Uterus (tissue), 4 donors: Measurements from ENCODE around the gene PTCHD1. TPM values are rescaled to one million over a fixed set of nuclear protein-coding genes. Genes with fewer than 3 reads are reported as not detected.

Experiments used
- DNase-seq, 2 donors: peaks; one replicate each; pipeline ENCODE4 v3.0.0-alpha.2; 2019 to 2020
- H3K27ac ChIP-seq, 2 donors: fragments of 200-600 bp; sonication (generic); 1 replicate in 1 of 2; 2 replicates in 1 of 2; pipeline ENCODE4 v1.5.1; 2016 to 2018
- H3K27me3 ChIP-seq, 2 donors: fragments of 200-600 bp; sonication (generic); one replicate each; pipeline ENCODE4 v1.5.1; 2018 to 2019; ENCODE audit warnings: control low read depth in 1 of 2
- H3K36me3 ChIP-seq, 2 donors: fragments of 200-600 bp; sonication (generic); one replicate each; pipeline ENCODE4 v1.5.1; 2019; ENCODE audit warnings: control low read depth in 1 of 2
- H3K4me1 ChIP-seq, 2 donors: fragments of 200-600 bp; sonication (generic); one replicate each; pipeline ENCODE4 v1.5.1; 2018 to 2019; ENCODE audit warnings: control low read depth in 1 of 2
- H3K4me3 ChIP-seq, 2 donors: fragments of 200-600 bp; sonication (generic); 1 replicate in 1 of 2; 2 replicates in 1 of 2; pipeline ENCODE4 v1.5.1; 2018 to 2019; ENCODE audit warnings: mild to moderate bottlenecking in 1 of 2
- H3K9me3 ChIP-seq, 2 donors: fragments of 200-600 bp; sonication (generic); one replicate each; pipeline ENCODE4 v1.5.1; 2019; ENCODE audit warnings: control low read depth in 1 of 2
- POLR2A ChIP-seq, 2 donors: fragments of 450-650 bp; IDR thresholded peaks; one replicate each; pipeline ENCODE4 v1.6.1; 2016; ENCODE audit warnings: antibody characterized with exemption in 2 of 2, mild to moderate bottlenecking in 1 of 2, moderate library complexity in 1 of 2
- intact Hi-C: fragments of 100-400 bp; cut with DNase I; formaldehyde crosslinking; loops from one replicate; pipeline ENCODE4 v1.15.1; 2023; ENCODE audit warnings: low total_unique reads
- total RNA-seq, 4 donors: library from RNA; depleted of rRNA in 3 of 4; stranded (reverse); fragments of >200 nt in 3 of 4; gene quantifications; one replicate each; pipeline versions ENCODE4 v1.1.0 to v1.2.4, GENCODE V29; 2014 to 2023
- TF ChIP-seq, protein P1 (sequence below), 4 experiments: fragments of 200-600 bp in 2 of 4; fragments of 450-650 bp in 2 of 4; sonication (generic) in 2 of 4; IDR thresholded peaks; one replicate each; pipeline ENCODE4 v1.5.1; 2016 to 2019; ENCODE audit warnings: antibody characterized with exemption in 4 of 4, mild to moderate bottlenecking in 2 of 4, moderate library complexity in 1 of 4
- donor health status: DM: yes; HTN: yes; CAD: no.

The PTCHD1 gene
- total RNA-seq, 4 donors from 2014 or later: 2.9 to 12.6 (median 5.3) TPM

DNA sequence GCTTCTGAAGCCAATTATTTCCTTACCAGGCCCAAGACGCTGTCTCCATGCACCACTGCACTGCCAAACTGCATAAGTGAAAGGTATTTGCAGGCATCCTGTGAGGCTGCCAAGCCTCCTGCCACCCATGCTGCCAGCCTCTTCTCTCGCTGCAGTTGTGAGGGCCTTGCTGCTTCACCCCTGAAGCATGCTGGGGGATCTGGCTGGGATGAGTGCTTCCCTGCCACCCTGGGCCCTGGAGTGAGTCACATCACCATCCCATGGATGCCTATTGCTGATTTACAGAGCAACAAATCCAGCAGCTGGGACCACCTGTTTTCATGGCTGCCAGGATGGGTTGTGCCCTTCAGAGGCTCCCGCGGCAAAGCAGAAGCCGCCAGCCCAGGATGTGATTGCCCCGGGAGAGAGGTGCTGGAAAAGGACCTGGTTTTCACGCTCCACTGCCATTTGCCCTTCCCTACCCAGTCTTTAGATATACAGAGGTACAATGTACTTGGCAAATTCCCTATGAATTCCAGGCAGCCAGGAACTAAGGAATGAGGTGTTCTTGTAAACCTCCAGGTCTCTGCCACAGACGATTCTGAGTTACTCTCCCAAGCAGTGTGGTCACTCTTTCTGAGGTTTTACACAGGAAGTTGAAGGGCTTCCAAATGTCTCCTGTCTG is 41.5 kb upstream of the PTCHD1 start:
- DNase-seq: no peak
- H3K4me3 ChIP-seq: no peak overlapping the region
- H3K27ac ChIP-seq: no peak overlapping the region
- intact Hi-C loops: no loop called here
- TF ChIP-seq, protein P1, sequence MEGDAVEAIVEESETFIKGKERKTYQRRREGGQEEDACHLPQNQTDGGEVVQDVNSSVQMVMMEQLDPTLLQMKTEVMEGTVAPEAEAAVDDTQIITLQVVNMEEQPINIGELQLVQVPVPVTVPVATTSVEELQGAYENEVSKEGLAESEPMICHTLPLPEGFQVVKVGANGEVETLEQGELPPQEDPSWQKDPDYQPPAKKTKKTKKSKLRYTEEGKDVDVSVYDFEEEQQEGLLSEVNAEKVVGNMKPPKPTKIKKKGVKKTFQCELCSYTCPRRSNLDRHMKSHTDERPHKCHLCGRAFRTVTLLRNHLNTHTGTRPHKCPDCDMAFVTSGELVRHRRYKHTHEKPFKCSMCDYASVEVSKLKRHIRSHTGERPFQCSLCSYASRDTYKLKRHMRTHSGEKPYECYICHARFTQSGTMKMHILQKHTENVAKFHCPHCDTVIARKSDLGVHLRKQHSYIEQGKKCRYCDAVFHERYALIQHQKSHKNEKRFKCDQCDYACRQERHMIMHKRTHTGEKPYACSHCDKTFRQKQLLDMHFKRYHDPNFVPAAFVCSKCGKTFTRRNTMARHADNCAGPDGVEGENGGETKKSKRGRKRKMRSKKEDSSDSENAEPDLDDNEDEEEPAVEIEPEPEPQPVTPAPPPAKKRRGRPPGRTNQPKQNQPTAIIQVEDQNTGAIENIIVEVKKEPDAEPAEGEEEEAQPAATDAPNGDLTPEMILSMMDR (IDR thresholded peaks at IDR 0.05): no peak
- no peak for TF ChIP-seq POLR2A (IDR thresholded peaks at IDR 0.05)
- no peaks in the 10 kb centered on the region for H3K36me3 ChIP-seq
- no peaks in the 10 kb centered on the region for H3K9me3 ChIP-seq
- H3K4me1 ChIP-seq: no peaks in the 10 kb centered on the region
- H3K27me3 ChIP-seq: no peaks in the 10 kb centered on the region

DNA sequence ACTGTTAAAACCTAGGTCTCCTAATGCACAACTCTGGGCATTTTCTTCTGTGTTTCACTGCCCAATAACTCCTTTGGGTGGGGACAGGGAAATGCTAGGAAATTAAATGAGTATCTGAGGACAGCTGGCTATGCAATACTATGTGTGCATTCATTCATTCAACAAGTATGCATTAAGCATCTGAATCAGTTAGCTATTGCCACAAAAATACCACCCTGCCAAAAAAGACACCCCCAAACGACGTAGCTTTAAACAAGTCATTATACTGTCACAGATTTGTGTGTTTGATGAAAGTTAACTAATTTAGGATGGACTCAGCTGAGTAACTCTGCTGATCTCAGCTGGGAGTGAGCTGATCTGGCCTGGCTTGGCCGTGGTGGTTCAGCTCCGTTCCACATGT is 29.8 kb upstream of the PTCHD1 start:
- intact Hi-C loops: no loop called here
- Histone ChIP-seq H3K27me3 (no peaks in the 10 kb centered on the region), H3K9me3 (no peaks in the 10 kb centered on the region), H3K27ac (no peak overlapping the region), H3K4me1 (no peaks in the 10 kb centered on the region), H3K4me3 (no peak overlapping the region), H3K36me3 (no peaks in the 10 kb centered on the region)
- DNase-seq: no peak
- TF ChIP-seq POLR2A (IDR thresholded peaks at IDR 0.05): no peak
- TF ChIP-seq, protein P1 (IDR thresholded peaks at IDR 0.05): no peak

DNA sequence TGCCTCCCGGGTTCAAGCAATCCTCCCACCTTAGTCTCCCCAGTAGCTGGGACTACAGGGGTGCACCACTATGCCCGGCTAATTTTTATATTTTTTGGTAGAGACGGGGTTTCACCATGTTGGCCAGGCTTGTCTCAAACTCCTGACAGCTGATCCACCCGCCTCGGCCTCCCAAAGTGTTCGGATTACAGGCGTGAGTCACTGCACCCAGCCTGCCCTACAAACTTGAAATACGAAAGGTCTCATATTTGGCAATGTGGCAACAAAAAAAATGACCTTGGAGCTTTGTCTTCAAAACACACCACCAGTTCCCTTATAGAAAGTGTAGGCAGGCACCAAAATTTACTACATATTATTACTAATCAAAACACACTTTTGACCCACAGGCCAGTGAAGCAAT is 22.9 kb upstream of the PTCHD1 start:
- no peaks in the 10 kb centered on the region for H3K27me3 ChIP-seq
- intact Hi-C loops: no loop called here
- no peak for DNase-seq
- H3K4me1 ChIP-seq: no peaks in the 10 kb centered on the region
- H3K36me3 ChIP-seq: no peaks in the 10 kb centered on the region
- no peak overlapping the region for H3K4me3 ChIP-seq
- TF ChIP-seq, protein P1 (IDR thresholded peaks at IDR 0.05): no peak
- no peak for TF ChIP-seq POLR2A (IDR thresholded peaks at IDR 0.05)
- no peak overlapping the region for H3K27ac ChIP-seq
- H3K9me3 ChIP-seq: no peaks in the 10 kb centered on the region

DNA sequence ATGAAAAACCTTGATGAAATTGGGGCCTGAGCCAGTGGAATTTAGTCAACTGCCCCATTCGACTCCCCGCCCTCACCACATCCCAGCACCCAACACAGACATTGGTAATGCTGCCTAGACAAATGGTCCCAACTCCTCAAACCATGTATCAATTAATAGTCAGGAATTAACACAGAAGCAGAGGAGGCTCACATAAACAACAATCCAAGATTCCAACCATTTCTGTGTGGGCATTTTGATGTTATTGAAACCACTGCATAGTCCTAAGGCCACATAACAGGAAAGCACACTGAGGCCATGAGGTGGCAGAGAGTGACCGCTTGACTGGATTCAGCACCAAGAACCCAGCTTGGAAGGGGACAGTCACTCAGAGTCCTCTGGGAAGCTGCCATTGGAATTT is 22.5 kb upstream of the PTCHD1 start:
- TF ChIP-seq POLR2A (IDR thresholded peaks at IDR 0.05): no peak
- TF ChIP-seq, protein P1 (IDR thresholded peaks at IDR 0.05): no peak
- Histone ChIP-seq H3K4me1 (no peaks in the 10 kb centered on the region), H3K4me3 (no peak overlapping the region), H3K27ac (no peak overlapping the region), H3K27me3 (no peaks in the 10 kb centered on the region), H3K36me3 (no peaks in the 10 kb centered on the region), H3K9me3 (no peaks in the 10 kb centered on the region)
- DNase-seq: no peak
- intact Hi-C loops: no loop called here

DNA sequence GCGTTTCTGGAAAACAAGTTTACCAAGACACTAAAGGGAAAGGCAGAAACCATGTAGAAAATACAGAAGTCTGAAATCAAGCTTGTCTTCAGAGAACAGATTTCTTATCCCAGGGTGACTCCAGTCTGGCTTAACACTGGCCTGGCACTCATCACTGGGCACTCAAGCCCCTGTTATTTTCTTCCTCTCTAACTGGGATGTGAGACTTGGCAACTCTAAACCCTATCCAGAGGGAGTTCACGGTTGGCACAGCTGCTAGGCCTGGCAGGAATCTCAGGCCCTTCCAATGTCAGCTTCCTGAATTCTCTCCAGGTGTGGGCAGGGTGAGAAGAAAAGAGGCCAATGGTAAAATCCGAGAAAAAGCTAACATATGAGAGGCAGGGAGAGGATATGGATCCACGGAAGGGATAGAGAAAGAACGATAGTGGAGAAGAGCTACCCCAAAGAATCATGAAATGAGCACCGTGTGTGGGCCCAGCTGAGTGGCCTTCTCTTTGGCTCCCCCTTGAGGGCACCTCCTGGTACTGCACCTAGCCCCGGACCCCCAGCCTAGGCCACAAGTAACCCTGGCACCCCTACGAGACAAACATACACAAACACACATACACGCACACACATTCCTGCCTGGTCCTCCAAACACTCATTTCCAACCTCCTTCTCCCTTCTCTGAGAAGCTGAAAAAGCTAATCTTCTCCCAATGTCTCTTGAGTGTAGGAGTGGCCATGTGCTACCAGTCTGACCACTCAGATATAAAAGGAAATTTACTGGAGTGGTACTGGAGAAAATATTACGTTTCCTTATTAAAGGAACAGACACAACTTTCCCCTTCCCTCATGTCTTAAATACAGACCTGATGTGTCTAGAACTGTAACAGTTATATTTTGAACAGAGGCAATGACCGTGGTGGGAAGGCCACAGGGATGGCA is 16.6 kb upstream of the PTCHD1 start:
- intact Hi-C loops: no loop called here
- DNase-seq: no peak

More for the DNA sequence above, 16.6 kb upstream of the PTCHD1 start:
- no peaks in the 10 kb centered on the region for H3K9me3 ChIP-seq
- H3K4me3 ChIP-seq: no peak overlapping the region
- H3K36me3 ChIP-seq: no peaks in the 10 kb centered on the region
- TF ChIP-seq, protein P1 (IDR thresholded peaks at IDR 0.05): peak in 3 of 4 experiments; percentile 11 to 28 (median 25)
- no peak for TF ChIP-seq POLR2A (IDR thresholded peaks at IDR 0.05)
- no peaks in the 10 kb centered on the region for H3K27me3 ChIP-seq
- no peaks in the 10 kb centered on the region for H3K4me1 ChIP-seq
- H3K27ac ChIP-seq: no peak overlapping the region
